ENCODE results near the gene DACT2. TPM values are rescaled to one million over a fixed set of nuclear protein-coding genes. Genes with fewer than 3 reads are reported as not detected.

Gene DACT2
- total RNA-seq, 4 donors from 2014 or later = 6.0 to 19.9 (median 10.0) TPM

DNA sequence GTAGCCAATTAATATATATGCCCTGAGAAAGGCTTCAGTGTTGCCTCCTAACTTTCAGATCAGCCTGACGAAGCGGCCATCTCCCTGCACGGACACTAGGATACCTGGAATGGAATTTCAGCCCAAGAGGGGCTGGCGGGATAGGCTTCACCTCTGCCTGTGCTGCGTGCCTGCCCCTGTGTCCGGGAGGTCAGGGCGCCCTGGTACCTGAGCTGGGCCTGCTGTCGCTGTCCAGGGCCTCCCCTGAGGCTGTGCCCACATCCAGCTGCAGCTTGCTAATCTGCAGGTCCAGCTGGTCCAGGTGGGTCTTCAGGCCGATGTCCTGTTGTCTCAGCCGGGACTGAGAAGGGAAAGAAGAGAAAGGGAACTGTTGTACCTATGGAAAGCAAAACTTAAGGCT, 8.6 kb downstream of the DACT2 start:
- DNase-seq (ENCODE audit: low spot score in 2 of 2) = no peak
- 94% methylated on average over 10 of the region's 10 CpGs for WGBS
- no peaks in the 10 kb centered on the region for H3K9me3 ChIP-seq
- H3K27ac ChIP-seq = no peak overlapping the region
- no peak overlapping the region for H3K4me3 ChIP-seq
- peaks cover 5% of the 10 kb centered on the region for H3K27me3 ChIP-seq
- H3K36me3 ChIP-seq = peaks cover 6% of the 10 kb centered on the region
- peaks cover 25% of the 10 kb centered on the region for H3K4me1 ChIP-seq
- no peak for TF ChIP-seq POLR2AphosphoS5 (IDR thresholded peaks at IDR 0.05)
- TF ChIP-seq POLR2A (IDR thresholded peaks at IDR 0.05) = no peak
- TF ChIP-seq, protein P1, sequence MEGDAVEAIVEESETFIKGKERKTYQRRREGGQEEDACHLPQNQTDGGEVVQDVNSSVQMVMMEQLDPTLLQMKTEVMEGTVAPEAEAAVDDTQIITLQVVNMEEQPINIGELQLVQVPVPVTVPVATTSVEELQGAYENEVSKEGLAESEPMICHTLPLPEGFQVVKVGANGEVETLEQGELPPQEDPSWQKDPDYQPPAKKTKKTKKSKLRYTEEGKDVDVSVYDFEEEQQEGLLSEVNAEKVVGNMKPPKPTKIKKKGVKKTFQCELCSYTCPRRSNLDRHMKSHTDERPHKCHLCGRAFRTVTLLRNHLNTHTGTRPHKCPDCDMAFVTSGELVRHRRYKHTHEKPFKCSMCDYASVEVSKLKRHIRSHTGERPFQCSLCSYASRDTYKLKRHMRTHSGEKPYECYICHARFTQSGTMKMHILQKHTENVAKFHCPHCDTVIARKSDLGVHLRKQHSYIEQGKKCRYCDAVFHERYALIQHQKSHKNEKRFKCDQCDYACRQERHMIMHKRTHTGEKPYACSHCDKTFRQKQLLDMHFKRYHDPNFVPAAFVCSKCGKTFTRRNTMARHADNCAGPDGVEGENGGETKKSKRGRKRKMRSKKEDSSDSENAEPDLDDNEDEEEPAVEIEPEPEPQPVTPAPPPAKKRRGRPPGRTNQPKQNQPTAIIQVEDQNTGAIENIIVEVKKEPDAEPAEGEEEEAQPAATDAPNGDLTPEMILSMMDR (IDR thresholded peaks at IDR 0.05) = no peak
- TF ChIP-seq EP300 (IDR thresholded peaks at IDR 0.05) = no peak

DNA sequence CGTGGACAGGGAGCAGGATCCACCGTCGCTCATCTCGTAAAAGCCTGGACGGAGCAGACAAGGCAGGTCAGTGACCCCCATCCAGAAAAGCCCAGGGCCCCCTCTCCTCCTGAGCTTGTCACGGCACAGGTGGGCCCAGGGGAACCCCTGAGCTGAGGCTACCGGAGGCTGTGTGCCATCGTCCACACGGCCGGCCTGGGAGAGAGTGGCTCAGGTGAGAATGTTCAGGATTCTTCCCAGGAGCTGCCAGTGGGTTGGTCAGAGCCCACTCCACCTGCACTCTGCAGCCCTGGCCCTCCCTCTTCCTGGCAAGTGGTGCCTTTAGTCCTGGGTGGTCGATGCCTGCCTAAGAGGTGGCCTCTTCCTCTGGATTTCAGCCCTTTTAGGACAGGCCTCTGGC, 9.2 kb downstream of the DACT2 start:
- Histone ChIP-seq H3K4me3 (no peak overlapping the region), H3K27me3 (peaks cover 5% of the 10 kb centered on the region), H3K27ac (no peak overlapping the region), H3K36me3 (peaks cover 6% of the 10 kb centered on the region), H3K9me3 (no peaks in the 10 kb centered on the region), H3K4me1 (peaks cover 25% of the 10 kb centered on the region)
- TF ChIP-seq EP300 (IDR thresholded peaks at IDR 0.05) = no peak
- no peak for DNase-seq (ENCODE audit: low spot score in 2 of 2)
- 86% methylated on average over 4 of the region's 11 CpGs for WGBS

DNA sequence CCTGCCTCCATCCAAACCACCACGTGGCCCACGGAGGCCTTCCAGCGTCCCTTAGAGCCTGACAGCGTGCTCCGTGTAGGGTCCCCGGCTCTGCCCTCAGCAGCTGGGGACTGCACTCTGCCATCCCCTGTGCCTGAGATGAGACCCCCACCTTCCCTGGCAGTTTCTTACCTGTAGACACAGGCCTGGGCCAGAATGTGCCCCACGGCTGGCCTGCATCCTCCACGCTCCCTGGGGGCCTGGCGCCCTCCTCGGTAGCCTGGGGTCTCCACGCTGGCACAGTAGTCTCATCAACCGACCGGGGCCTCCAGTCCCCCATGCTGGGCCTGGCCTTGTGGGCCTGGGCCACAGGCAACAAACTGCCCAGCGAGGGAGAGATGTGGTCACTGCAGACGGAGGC, 9.6 kb downstream of the DACT2 start:
- H3K36me3 ChIP-seq = peaks cover 6% of the 10 kb centered on the region
- H3K4me3 ChIP-seq = no peak overlapping the region
- DNase-seq (ENCODE audit: low spot score in 2 of 2) = no peak
- no peaks in the 10 kb centered on the region for H3K9me3 ChIP-seq
- peaks cover 5% of the 10 kb centered on the region for H3K27me3 ChIP-seq
- no peak for TF ChIP-seq EP300 (IDR thresholded peaks at IDR 0.05)
- no peak for TF ChIP-seq POLR2AphosphoS5 (IDR thresholded peaks at IDR 0.05)
- TF ChIP-seq, protein P1 (IDR thresholded peaks at IDR 0.05) = no peak
- no peak for TF ChIP-seq POLR2A (IDR thresholded peaks at IDR 0.05)
- 93% methylated on average over 8 of the region's 15 CpGs for WGBS
- H3K4me1 ChIP-seq = peaks cover 24% of the 10 kb centered on the region
- no peak overlapping the region for H3K27ac ChIP-seq

DNA sequence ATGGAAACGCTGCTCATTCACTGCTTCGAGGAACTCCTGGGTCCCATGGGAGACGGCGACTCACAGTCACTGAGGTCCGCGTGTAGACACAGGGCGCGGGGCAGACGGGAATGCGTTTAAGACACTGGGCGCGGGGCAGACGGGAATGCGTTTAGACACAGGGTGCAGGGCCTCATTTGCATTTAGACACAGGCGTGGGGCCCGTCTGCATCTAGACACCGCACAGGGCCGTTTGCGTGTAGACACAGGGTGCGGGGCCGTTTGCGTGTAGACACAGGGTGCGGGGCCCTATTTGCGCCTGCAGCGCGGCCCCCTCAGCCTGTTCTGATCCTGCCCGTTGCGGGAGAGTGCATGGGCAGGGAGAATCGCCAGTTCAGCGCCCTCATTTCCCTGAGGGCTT, 10.4 kb downstream of the DACT2 start:
- peaks cover 3% of the 10 kb centered on the region for H3K27me3 ChIP-seq
- DNase-seq (ENCODE audit: low spot score in 2 of 2) = no peak
- peaks cover 6% of the 10 kb centered on the region for H3K36me3 ChIP-seq
- H3K4me3 ChIP-seq = no peak overlapping the region
- no peak overlapping the region for H3K27ac ChIP-seq
- H3K9me3 ChIP-seq = no peaks in the 10 kb centered on the region
- H3K4me1 ChIP-seq = peaks cover 16% of the 10 kb centered on the region
- 91% methylated on average over 30 of the region's 30 CpGs for WGBS
- TF ChIP-seq EP300 (IDR thresholded peaks at IDR 0.05) (no peak), POLR2AphosphoS5 (IDR thresholded peaks at IDR 0.05) (no peak), POLR2A (IDR thresholded peaks at IDR 0.05) (no peak)
- TF ChIP-seq, protein P1 (IDR thresholded peaks at IDR 0.05) = no peak

DNA sequence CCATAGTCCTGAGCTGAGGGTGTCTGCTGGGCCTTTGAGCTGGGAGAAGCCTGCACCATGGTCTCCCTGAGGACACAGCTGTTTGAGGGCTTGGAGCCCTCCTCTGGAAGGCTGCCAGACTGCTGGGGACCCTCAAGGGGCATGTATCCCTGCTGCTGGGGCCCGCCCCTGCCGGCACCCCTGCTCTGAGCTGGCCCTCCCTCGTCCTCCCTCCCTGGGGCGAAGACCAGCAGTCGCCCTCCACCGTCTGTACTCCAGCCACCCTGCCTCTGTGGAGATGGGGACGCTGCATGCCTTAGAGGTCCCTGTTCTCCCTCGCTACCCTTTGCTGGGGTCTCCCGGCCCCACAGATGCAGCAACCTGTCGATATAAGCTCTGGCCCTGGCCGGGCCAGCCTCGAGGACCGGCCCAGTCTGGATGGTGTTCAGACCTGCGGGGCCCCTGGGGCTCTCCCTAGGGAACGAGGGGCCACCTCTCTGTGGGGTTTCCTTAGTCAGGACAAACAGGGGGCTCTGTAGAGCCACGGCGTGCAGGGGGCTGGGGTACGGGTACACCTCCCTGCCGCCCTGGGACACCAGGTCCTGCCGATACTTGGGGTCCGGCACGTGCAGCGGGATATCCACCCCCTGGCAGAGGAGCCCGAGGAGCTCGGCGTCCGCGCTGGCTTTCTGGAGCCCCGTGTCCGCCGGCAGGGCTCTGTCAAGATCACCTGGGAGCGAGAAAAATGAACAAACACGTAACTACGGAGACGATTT, 11.0 kb downstream of the DACT2 start:
- Histone ChIP-seq H3K36me3 (peaks cover 6% of the 10 kb centered on the region), H3K4me3 (no peak overlapping the region), H3K9me3 (no peaks in the 10 kb centered on the region), H3K27ac (no peak overlapping the region), H3K4me1 (peaks cover 9% of the 10 kb centered on the region), H3K27me3 (no peaks in the 10 kb centered on the region)
- TF ChIP-seq, protein P1 (IDR thresholded peaks at IDR 0.05) = no peak
- DNase-seq (ENCODE audit: low spot score in 2 of 2) = no peak
- 94% methylated on average over 31 of the region's 35 CpGs for WGBS

DNA sequence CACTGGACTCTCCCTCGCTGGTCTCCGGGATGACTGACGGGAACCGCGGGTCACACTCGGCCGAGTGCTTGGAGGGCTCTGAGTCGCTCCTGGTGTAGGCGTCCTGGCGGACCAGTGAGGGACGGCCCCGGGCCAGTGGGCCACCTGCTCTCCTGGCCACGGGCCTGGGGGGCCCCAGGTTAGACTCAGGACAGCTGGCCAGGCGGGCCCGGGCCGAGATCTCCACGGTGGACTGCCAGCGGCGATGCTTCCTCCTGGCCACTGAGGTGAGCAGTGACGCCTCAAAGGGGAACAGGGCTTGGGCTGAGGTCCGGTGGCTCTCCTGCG, 11.9 kb downstream of the DACT2 start:
- Histone ChIP-seq H3K36me3 (peaks cover 6% of the 10 kb centered on the region), H3K27me3 (no peaks in the 10 kb centered on the region), H3K4me1 (peaks cover under 1% of the 10 kb centered on the region), H3K27ac (no peak overlapping the region), H3K9me3 (no peaks in the 10 kb centered on the region), H3K4me3 (no peak overlapping the region)
- WGBS = 100% methylated on average over 2 of the region's 22 CpGs
- no peak for TF ChIP-seq EP300 (IDR thresholded peaks at IDR 0.05)
- DNase-seq (ENCODE audit: low spot score in 2 of 2) = no peak

Data from suprapubic skin (tissue), 4 donors.